OCI-LY3 (cell line): Measurements from ENCODE around the gene TCERG1L.

Source experiments
- EZH2phosphoT487 ChIP-seq: fragments of 200-600 bp; shearing (Covaris generic); IDR thresholded peaks from 2 replicates; pipeline ENCODE4 v1.6.1; 2018; ENCODE audit warnings: antibody characterized with exemption, mixed run types, low read depth
- TF ChIP-seq, protein P1 (sequence below): fragments of 200-600, 300-600 bp; sonication (generic); IDR thresholded peaks from 2 replicates; pipeline ENCODE4 v1.5.1; 2014; ENCODE audit warnings: antibody characterized with exemption, low read length, low read depth

DNA sequence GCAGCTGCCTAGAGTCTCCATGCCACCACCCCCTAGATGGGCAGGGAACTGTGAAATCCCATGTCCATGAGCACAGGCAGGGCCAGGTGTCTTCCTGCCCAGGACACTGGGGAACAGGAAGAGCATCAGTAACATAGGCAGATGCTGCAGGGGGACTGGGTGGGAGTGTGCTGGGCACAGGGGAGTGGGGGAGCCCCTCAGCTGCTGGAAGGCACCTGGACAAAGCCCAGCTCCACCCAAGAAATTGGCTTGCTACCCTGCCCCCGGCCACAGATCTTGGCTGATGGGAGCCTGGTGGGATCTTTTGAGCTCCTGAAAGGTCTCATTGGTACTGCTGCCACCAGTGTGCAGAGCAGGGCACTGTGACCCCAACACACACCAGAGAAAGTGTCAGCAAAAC lies 66.7 kb downstream of the TCERG1L start:
- TF ChIP-seq, protein P1, sequence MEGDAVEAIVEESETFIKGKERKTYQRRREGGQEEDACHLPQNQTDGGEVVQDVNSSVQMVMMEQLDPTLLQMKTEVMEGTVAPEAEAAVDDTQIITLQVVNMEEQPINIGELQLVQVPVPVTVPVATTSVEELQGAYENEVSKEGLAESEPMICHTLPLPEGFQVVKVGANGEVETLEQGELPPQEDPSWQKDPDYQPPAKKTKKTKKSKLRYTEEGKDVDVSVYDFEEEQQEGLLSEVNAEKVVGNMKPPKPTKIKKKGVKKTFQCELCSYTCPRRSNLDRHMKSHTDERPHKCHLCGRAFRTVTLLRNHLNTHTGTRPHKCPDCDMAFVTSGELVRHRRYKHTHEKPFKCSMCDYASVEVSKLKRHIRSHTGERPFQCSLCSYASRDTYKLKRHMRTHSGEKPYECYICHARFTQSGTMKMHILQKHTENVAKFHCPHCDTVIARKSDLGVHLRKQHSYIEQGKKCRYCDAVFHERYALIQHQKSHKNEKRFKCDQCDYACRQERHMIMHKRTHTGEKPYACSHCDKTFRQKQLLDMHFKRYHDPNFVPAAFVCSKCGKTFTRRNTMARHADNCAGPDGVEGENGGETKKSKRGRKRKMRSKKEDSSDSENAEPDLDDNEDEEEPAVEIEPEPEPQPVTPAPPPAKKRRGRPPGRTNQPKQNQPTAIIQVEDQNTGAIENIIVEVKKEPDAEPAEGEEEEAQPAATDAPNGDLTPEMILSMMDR: no peak
- TF ChIP-seq EZH2phosphoT487: no peak
